Motor neuron (in vitro differentiated cells): ENCODE measurements around the gene FRK. TPM values are rescaled to one million over a fixed set of nuclear protein-coding genes. Genes with fewer than 3 reads are reported as not detected.

Experiments used
- ATAC-seq, 8 experiments: fragments of 200-7000 bp; cut with Tn5 transposase; replicated peaks in 6 of 8; 2 replicates each; pipeline ENCODE4 v1.8.0; 2021; ENCODE audit warnings: mild to moderate bottlenecking in 8 of 8, moderate library complexity in 8 of 8
- H3K27ac ChIP-seq, 2 donors: fragments of 250-450 bp; sonication (Bioruptor Pico); 2 replicates each; pipeline ENCODE4 v1.9.0; 2021; ENCODE audit warnings: antibody characterized with exemption in 2 of 2, mild to moderate bottlenecking in 2 of 2, moderate library complexity in 1 of 2
- H3K4me1 ChIP-seq, 2 donors: fragments of 250-450 bp; sonication (Bioruptor Pico); replicated peaks in 1 of 2; 2 replicates each; pipeline ENCODE4 v1.6.1; 2021; ENCODE audit warnings: antibody characterized with exemption in 2 of 2, mild to moderate bottlenecking in 2 of 2, moderate library complexity in 1 of 2
- H3K4me3 ChIP-seq, 5 donors: fragments of 250-450 bp; sonication (Bioruptor Pico); 2 replicates each; pipeline ENCODE4 v1.9.0; 2021; ENCODE audit warnings: antibody characterized with exemption in 5 of 5, mild to moderate bottlenecking in 5 of 5, moderate library complexity in 4 of 5
- WGBS, 10 experiments: fragments of 450-650 bp; shearing (Covaris generic); methylation state at CpG; one replicate each; pipeline ENCODE4 v1.0.0; 2022; 5-methylcytosine and 5-hydroxymethylcytosine counted together
- in situ Hi-C, 9 experiments: fragments of 400-800 bp; cut with MboI; loops; one replicate each; pipeline ENCODE4 v1.15.0; 2021; ENCODE audit warnings: low sequenced_read_pairs in 9 of 9, low pct_unique_long_range_greater_than_20kb in 2 of 9; ENCODE audit not compliant: unreplicated experiment in 9 of 9
- total RNA-seq, 8 experiments: library from RNA; unstranded; fragments of 300-600 nt; gene quantifications; 2 replicates each; pipeline versions ENCODE4 v1.2.3 to v1.2.4, GENCODE V29; 2022

FRK gene
- total RNA-seq, 8 experiments from 2014 or later = 0.05 to 4.1 (median 0.24) TPM

DNA sequence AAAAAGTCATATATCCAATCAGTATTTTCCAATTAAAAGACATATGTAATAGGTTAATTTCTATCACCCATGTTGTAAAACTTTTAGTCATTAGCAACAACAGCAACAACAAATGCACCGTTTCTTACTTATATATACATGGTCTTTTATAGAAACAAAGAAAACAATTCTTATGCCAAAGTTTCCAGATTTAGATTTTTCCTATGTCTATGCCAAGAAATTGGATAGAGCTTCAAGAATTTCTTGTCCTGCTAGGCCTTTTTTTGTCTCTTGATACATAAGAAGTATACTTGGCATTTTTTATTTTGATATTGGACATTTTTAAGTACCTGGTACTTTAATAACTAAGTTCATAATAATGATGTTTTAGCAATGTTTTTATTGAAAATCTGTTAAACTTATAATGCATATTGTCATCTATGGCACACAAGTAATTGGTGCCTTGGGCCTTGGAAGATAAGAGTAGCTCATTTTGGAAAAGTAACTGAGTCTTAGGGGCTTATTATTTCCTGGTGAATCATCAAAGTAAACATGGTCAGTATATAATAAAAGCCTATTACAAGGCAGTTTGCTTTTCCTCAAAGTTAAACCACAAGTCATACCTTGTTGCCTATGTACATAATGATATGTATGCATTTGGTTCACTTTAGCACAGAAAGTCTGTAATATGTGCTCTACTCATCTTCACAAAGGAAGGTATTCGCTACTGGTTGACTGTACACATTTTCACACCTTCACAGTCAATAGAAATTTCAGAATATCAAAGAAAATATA, 10.1 kb upstream of the FRK start:
- Histone ChIP-seq H3K4me3 (no peak overlapping the region), H3K27ac (no peak overlapping the region), H3K4me1 (peaks cover 0 to 4% of the 10 kb centered on the region in 2 donors)
- WGBS, 10 experiments = 6 to 100% (median 81%) methylated on average over 1 to 2 of the region's 2 CpGs; no CpG with 5 or more reads in 1 of the 10 experiments
- in situ Hi-C loops = no loop called here
- peak in 3 of 8 experiments; percentile 23 to 49 (median 33) for ATAC-seq

DNA sequence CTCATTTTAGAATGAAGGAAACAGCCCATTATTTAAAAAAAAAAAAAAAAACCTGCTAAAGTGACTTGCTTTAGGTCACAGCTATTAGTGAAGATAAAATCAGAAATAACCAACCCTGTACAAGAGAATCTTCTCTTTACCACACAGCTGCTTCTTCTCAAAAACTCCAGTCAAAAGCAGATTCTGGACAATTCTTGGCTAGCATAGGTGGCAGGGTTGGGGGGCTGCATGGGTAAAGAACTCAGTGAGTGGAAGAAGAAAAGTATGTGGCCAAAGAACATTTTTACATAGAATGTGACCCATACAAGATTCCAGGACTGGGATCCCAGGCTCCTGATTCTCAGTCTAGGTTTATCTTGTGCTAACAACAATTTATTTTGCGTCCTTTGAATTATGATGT, 9.4 kb upstream of the FRK start:
- Histone ChIP-seq H3K4me1 (peaks cover 0 to 4% of the 10 kb centered on the region in 2 donors), H3K4me3 (no peak overlapping the region), H3K27ac (no peak overlapping the region)
- no peak for ATAC-seq
- WGBS, 10 experiments = 50 to 100% (median 86%) methylated on average over 1 of the region's 1 CpG; no CpG with 5 or more reads in 4 of the 10 experiments
- in situ Hi-C loops = no loop called here

- in situ Hi-C loops = no loop called here
- 38 to 100% (median 80%) methylated on average over 1 to 2 of the region's 2 CpGs; no CpG with 5 or more reads in 3 of the 10 experiments for WGBS, 10 experiments
- H3K27ac ChIP-seq = no peak overlapping the region
- no peak overlapping the region for H3K4me3 ChIP-seq
- ATAC-seq = no peak
- no peaks in the 10 kb centered on the region for H3K4me1 ChIP-seq
Measured at GRCh38 chr6:116066789-116067188, 6.1 kb upstream of the FRK start.

- Histone ChIP-seq H3K4me1 (no peaks in the 10 kb centered on the region), H3K4me3 (no peak overlapping the region), H3K27ac (no peak overlapping the region)
- in situ Hi-C loops = no loop called here
- no peak for ATAC-seq
Measured at GRCh38 chr6:116064666-116065065, 4.0 kb upstream of the FRK start.

DNA sequence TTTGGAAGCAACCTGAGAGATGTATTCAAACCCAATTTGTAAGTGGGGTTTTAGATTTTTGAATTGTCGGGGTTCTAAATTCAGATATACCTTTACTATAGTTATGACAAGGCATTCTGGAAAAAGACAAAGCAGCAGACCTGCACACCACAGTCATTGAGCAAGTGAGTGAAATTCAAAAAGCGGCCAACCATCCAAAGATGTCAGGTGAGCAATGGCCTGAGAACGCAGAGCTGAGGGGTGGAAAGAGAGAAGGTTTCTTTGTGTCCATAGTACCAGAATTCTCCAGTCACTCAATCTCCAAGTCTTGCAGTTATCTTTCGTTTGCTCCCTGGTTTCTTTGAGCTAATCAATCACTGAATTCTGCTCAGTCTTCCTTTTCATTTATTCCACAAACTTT, 1.8 kb upstream of the FRK start:
- no peak overlapping the region for H3K4me3 ChIP-seq
- no peak overlapping the region for H3K27ac ChIP-seq
- H3K4me1 ChIP-seq = no peaks in the 10 kb centered on the region
- no peak for ATAC-seq
- in situ Hi-C loops = no loop called here
- WGBS, 10 experiments = 69 to 97% (median 89%) methylated on average over 3 to 4 of the region's 4 CpGs

DNA sequence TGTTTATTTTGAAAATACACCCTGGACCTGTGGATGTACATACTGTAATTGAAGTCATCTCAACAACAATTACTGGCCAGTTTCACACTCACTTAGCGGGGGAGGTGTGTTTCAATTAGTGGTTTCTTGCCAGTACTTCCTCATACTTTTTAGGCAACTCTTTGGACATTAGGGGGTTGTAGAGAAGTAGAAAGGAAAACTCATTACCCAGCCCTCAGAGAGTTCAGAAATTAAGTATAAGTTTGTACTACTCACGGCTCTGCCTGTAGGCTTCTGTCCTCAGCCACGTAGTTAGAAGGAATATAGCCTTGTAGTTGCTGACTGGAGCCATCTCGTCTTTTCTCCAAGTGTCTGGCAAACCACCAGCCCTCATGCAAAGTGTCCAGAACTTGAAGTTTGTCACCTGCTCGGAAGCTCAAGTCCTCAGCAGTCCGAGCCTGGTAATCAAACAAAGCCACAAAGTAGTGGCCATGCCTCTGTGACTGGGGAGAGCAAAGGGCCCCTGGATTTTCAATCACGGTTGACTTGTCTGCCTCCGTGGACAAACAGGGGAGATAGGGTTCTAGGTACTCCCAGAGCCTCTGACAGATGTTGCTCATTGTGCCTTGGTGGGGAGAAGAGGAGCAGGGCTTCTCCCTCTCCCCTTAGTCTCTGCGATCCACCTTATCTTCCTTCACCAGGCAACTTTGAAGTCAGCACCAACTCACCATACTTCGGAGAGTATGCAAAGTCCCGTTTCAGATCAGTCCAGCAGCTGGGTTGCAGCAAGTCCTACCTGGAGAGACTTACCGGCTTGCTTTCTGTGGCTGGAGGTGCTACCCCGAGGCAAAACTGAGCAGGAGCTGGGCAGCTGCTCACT, 749 bp downstream of the FRK start:
- H3K27ac ChIP-seq = no peak overlapping the region
- 0 to 97% (median 82%) methylated on average over 1 to 12 of the region's 13 CpGs; no CpG with 5 or more reads in 1 of the 10 experiments for WGBS, 10 experiments
- ATAC-seq = peak in 3 of 8 experiments; percentile 38 to 69 (median 53)
- no peaks in the 10 kb centered on the region for H3K4me1 ChIP-seq
- no peak overlapping the region for H3K4me3 ChIP-seq
- in situ Hi-C loops = no loop called here

- in situ Hi-C loops = no loop called here
- no peak overlapping the region for H3K27ac ChIP-seq
- 67 to 95% (median 86%) methylated on average over 1 to 2 of the region's 2 CpGs; no CpG with 5 or more reads in 3 of the 10 experiments for WGBS, 10 experiments
- H3K4me3 ChIP-seq = no peak overlapping the region
- ATAC-seq = no peak
- H3K4me1 ChIP-seq = no peaks in the 10 kb centered on the region
Measured at GRCh38 chr6:116057766-116058165, 2.9 kb downstream of the FRK start.

- WGBS, 10 experiments = 86 to 100% (median 96%) methylated on average over 1 of the region's 1 CpG; no CpG with 5 or more reads in 6 of the 10 experiments
- Histone ChIP-seq H3K27ac (no peak overlapping the region), H3K4me3 (no peak overlapping the region), H3K4me1 (no peaks in the 10 kb centered on the region)
- in situ Hi-C loops = no loop called here
- ATAC-seq = no peak
Measured at GRCh38 chr6:116055513-116055912, 5.2 kb downstream of the FRK start.

DNA sequence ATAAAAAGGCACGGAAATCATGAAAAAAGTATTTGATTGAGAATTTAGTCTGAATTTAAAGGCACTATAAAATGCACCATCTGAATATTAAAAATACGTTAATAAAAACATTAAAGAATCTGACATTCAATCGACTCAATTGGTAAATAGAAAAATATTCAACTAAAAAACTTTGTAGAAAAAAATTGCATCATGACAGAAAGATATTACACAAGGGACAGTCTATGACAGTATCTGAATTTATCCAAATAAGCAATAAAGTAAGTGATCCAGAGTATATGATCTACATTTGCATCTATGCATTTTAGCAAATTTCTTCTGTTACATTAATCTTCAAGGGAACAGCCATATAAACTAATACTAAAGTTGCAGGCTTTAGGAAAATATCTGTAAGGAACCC, 9.4 kb downstream of the FRK start:
- WGBS, 10 experiments = 31 to 100% (median 79%) methylated on average over 2 to 3 of the region's 3 CpGs
- ATAC-seq = no peak
- in situ Hi-C loops = no loop called here
- Histone ChIP-seq H3K27ac (no peak overlapping the region), H3K4me1 (no peaks in the 10 kb centered on the region), H3K4me3 (no peak overlapping the region)

GRCh38 chr6:116050737-116051136, 10.0 kb downstream of the FRK start:
- in situ Hi-C loops = no loop called here
- no peak overlapping the region for H3K4me3 ChIP-seq
- no peaks in the 10 kb centered on the region for H3K4me1 ChIP-seq
- WGBS, 10 experiments = 0 to 100% (median 83%) methylated on average over 1 of the region's 1 CpG; no CpG with 5 or more reads in 1 of the 10 experiments
- H3K27ac ChIP-seq = no peak overlapping the region
- ATAC-seq = peak in 2 of 8 experiments; percentile 59 to 67

- 67 to 100% (median 79%) methylated on average over 1 of the region's 1 CpG; no CpG with 5 or more reads in 4 of the 10 experiments for WGBS, 10 experiments
- Histone ChIP-seq H3K4me3 (no peak overlapping the region), H3K27ac (no peak overlapping the region), H3K4me1 (no peaks in the 10 kb centered on the region)
- in situ Hi-C loops = no loop called here
- ATAC-seq = no peak
Measured at GRCh38 chr6:116049321-116049720, 11.4 kb downstream of the FRK start.

DNA sequence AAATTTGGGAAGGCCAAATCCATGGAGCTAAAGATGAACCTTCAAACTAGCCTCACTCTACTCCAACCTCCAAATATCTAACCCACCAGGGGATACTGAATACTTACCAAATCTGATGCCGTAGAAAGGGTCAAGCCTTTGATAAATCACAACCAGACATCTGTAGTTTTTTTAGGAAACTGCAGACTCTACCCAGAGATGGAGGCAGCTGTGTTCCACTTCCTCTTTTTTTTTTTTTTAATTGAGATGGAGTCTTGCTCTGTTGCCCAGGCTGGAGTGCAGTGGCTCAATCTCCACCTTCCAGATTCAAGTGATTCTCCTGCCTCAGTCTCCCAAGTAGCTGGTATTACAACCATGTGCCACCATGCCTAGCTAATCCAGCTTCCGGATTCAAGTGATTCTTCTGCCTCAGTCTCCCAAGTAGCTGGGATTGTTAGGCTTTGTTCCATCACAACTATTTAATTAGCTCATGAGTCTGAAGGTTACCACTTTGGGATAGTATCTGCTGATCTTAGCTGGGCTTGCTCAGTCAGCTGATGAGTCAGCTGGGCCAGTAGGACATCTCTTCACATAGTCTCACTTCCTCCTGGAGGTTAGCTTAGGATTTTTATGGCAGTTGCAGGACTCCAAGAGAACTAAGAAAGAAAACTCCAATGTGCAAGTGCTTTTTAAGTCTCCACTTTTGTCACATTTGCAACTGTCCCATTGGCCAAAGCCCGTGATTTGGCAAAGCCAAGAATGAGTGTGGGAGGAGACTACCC, 13.3 kb downstream of the FRK start:
- no peak overlapping the region for H3K4me3 ChIP-seq
- WGBS, 10 experiments = 40 to 100% (median 93%) methylated on average over 1 to 2 of the region's 3 CpGs; no CpG with 5 or more reads in 3 of the 10 experiments
- no peak overlapping the region for H3K27ac ChIP-seq
- in situ Hi-C loops = no loop called here
- no peaks in the 10 kb centered on the region for H3K4me1 ChIP-seq
- ATAC-seq = no peak

DNA sequence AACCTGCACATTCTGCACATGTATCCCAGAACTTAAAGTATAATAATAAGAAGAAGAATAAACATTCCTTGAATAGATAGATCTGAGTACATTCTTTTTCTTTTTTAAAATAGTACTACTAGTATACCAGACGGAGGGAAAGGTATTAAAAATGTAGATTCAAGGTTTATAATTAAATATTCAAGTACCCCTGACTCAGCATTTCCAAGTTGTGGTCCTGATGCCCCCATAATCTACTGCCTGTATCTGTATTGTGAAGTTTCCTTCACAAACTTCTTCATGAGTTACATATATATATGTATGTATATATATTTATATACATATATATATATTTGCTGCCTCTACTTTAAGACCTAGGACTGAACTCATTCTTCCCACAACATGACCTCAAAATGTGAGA, 14.0 kb downstream of the FRK start:
- no peaks in the 10 kb centered on the region for H3K4me1 ChIP-seq
- ATAC-seq = no peak
- H3K27ac ChIP-seq = no peak overlapping the region
- no peak overlapping the region for H3K4me3 ChIP-seq
- 0% methylated on average over 1 of the region's 1 CpG; no CpG with 5 or more reads in 9 of the 10 experiments for WGBS, 10 experiments
- in situ Hi-C loops = no loop called here
